ENCODE results near the gene TEDC1.

DNA sequence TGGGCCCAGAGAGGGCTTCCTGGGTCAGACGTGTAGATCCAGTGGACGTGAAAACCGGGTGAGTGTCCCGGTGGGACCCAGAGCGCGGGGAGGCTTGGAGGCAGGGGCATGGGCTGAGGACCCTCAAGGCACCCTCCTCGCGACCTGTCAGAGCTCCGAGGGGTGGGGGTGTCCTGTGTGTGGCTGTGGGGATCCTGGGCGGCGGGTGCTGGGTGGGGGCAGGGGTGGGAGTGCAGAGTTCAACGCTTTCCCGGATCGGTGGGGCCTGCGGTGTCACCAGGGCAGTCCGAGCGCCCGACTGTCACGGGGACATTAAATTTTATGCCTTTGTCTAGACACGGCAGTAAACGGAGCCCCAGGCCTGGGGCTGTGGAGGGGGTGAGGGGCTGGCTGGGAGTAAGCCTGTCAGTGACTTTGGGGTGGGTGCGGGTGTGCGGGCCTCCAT lies 36.4 kb downstream of the TEDC1 start:
- no peak for TF ChIP-seq TCF7 (CRISPR knock-in tag; IDR thresholded peaks at IDR 0.05; ENCODE audit: low read depth)
- TF ChIP-seq, protein P1, sequence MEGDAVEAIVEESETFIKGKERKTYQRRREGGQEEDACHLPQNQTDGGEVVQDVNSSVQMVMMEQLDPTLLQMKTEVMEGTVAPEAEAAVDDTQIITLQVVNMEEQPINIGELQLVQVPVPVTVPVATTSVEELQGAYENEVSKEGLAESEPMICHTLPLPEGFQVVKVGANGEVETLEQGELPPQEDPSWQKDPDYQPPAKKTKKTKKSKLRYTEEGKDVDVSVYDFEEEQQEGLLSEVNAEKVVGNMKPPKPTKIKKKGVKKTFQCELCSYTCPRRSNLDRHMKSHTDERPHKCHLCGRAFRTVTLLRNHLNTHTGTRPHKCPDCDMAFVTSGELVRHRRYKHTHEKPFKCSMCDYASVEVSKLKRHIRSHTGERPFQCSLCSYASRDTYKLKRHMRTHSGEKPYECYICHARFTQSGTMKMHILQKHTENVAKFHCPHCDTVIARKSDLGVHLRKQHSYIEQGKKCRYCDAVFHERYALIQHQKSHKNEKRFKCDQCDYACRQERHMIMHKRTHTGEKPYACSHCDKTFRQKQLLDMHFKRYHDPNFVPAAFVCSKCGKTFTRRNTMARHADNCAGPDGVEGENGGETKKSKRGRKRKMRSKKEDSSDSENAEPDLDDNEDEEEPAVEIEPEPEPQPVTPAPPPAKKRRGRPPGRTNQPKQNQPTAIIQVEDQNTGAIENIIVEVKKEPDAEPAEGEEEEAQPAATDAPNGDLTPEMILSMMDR (IDR thresholded peaks at IDR 0.05): no peak
- TF ChIP-seq, protein P2, sequence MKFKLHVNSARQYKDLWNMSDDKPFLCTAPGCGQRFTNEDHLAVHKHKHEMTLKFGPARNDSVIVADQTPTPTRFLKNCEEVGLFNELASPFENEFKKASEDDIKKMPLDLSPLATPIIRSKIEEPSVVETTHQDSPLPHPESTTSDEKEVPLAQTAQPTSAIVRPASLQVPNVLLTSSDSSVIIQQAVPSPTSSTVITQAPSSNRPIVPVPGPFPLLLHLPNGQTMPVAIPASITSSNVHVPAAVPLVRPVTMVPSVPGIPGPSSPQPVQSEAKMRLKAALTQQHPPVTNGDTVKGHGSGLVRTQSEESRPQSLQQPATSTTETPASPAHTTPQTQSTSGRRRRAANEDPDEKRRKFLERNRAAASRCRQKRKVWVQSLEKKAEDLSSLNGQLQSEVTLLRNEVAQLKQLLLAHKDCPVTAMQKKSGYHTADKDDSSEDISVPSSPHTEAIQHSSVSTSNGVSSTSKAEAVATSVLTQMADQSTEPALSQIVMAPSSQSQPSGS (CRISPR knock-in tag; IDR thresholded peaks at IDR 0.05; ENCODE audit: borderline replicate concordance, low read depth): no peak
- no peak for TF ChIP-seq MXD4 (CRISPR knock-in tag; IDR thresholded peaks at IDR 0.05; ENCODE audit: borderline replicate concordance)
- TF ChIP-seq, protein P3, sequence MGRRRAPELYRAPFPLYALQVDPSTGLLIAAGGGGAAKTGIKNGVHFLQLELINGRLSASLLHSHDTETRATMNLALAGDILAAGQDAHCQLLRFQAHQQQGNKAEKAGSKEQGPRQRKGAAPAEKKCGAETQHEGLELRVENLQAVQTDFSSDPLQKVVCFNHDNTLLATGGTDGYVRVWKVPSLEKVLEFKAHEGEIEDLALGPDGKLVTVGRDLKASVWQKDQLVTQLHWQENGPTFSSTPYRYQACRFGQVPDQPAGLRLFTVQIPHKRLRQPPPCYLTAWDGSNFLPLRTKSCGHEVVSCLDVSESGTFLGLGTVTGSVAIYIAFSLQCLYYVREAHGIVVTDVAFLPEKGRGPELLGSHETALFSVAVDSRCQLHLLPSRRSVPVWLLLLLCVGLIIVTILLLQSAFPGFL (CRISPR knock-in tag; IDR thresholded peaks at IDR 0.05; ENCODE audit: borderline replicate concordance): no peak
- TF ChIP-seq ZNF138 (CRISPR knock-in tag; conservative IDR thresholded peaks at IDR 0.05): no peak
